Measurements from ENCODE around the gene KRT76.

Gene KRT76

DNA sequence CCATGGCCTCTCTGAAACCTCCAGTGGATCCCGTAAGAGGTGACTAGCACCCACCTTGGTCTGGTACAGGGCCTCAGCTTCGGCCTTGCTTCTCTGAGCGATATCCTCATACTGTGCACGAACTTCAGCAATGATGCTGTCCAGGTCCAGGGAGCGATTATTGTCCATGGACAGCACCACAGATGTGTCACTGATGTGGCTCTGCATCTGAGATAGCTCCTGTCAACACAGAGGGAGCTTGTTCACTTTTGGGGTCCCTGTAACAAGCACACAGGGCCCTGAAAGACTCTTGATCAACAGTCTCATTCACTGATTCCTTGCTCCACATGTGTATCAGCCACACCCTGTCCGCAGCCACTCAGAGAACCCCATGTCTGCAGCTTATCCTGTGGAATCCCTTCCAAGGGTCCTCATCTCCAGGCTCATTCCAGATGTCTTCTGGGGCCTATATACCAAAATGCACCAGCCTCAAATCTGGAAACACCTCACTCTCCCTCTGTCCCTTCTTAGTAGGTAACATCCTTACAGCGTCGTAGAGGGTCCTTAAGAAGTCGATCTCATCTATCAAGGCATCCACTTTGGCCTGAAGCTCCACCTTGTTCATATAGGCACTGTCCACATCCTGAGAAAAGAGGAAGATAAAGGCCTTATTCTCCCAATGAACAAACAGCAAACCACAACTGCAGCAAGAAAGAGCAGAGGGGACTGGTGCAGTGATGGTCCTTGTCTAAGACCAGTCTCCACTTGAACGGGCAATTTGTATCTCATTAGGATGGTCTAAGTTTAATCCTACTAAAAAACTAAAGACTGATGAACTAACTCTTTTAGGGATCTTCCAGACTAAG, 15.3 kb upstream of the KRT76 start:
- no peaks in the 10 kb centered on the region; the same call in 1 of the 2 replicates for H3K27me3 ChIP-seq (replicated peaks; ENCODE audit: control insufficient read depth, insufficient read depth, low read length)
- TF ChIP-seq, protein P1, sequence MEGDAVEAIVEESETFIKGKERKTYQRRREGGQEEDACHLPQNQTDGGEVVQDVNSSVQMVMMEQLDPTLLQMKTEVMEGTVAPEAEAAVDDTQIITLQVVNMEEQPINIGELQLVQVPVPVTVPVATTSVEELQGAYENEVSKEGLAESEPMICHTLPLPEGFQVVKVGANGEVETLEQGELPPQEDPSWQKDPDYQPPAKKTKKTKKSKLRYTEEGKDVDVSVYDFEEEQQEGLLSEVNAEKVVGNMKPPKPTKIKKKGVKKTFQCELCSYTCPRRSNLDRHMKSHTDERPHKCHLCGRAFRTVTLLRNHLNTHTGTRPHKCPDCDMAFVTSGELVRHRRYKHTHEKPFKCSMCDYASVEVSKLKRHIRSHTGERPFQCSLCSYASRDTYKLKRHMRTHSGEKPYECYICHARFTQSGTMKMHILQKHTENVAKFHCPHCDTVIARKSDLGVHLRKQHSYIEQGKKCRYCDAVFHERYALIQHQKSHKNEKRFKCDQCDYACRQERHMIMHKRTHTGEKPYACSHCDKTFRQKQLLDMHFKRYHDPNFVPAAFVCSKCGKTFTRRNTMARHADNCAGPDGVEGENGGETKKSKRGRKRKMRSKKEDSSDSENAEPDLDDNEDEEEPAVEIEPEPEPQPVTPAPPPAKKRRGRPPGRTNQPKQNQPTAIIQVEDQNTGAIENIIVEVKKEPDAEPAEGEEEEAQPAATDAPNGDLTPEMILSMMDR (IDR thresholded peaks at IDR 0.05; ENCODE audit: insufficient read depth, low read length, poor library complexity, severe bottlenecking), result no peak
- H3K36me3 ChIP-seq (ENCODE audit: control insufficient read depth, insufficient read depth, low read length), result no peaks in the 10 kb centered on the region
- no peak overlapping the region for H3K4me3 ChIP-seq (replicated peaks; ENCODE audit: low read depth, low read length)
- DNase-seq (ENCODE audit: extremely low read depth, insufficient read length), result no peak

DNA sequence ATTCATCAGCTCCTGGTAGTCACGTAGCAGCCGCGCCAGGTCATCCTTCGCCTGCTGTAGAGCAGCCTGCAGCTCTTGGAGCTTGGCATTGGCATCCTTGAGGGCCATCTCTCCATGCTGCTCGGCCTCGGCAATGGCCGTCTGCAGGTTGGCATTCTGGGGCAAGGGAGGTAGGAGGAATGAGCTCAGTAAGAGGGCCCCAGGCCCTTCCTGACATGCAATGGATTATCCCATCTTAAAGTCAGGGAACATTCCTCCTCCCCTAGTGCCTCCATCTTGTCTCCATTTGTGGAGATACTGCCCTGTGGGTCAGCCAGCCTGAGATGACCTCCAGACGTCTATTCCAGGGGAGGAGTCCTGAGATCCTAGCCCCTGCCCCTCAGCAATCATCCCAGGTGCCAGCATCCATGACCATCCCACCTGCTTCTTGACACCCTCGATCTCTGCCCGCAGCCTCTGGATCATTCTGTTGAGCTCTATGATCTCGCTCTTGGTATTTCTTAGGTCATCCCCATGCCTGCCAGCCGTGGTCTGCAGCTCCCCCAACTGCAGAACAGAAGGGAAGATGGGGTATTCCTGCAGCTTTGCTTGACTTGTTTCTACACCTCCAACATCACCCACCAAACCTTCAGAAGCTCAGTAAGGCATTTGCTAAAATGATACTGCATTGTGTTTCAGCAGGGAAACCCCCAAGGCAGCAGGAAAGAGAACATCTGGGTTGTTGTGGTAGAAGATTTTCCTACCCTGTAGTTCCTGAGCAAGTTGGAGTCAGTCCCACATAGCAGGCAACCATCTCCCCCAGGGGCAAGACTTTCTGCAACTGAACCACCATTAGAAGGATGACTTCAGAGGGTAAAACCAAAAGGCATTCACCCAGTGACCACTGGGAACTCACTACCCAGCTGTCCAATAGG, 14.4 kb upstream of the KRT76 start:
- Histone ChIP-seq H3K4me3 (replicated peaks; ENCODE audit: low read depth, low read length) (no peak overlapping the region), H3K36me3 (ENCODE audit: control insufficient read depth, insufficient read depth, low read length) (no peaks in the 10 kb centered on the region), H3K27me3 (replicated peaks; ENCODE audit: control insufficient read depth, insufficient read depth, low read length) (no peaks in the 10 kb centered on the region; the same call in 1 of the 2 replicates)
- DNase-seq (ENCODE audit: extremely low read depth, insufficient read length), result no peak
- TF ChIP-seq, protein P1 (IDR thresholded peaks at IDR 0.05; ENCODE audit: insufficient read depth, low read length, poor library complexity, severe bottlenecking), result no peak

DNA sequence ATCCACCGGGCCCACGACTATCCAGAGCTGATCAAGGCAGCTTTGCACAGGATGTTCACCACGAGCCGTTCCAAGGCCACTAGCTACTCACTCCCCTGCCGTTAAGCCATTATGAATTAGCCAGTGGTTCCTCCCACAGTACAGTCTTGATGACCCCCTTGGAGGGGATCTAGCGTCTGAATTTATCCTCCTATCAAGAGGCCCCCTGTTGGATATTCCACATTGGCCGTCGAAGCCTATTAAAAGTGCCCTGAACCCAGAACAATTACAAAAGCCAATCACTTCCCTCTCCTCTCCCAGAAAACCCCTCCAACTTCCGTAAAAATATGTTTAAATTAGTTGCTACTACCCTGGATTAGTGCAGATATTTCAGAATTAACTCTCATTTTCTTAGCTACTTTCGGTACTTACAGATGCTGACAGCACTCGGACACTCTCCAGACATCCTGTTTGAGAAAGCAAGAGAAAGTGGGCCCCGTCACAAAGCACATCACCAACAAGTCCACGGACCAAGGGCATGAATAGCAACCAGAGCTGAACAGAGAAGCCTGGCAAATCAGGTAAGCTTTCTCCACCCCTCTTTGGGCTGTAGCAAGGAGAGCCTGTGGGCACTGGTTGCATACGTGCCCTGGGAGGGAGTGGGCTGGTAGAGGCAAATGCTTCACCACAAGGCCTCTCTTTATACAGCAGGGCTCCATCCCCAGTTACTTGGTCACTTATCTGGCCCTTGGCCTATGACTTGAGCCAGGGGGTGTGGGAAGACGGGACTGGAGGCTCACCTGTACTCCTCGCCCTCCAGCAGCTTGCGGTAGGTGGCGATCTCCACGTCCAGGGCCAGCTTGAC, 13.5 kb upstream of the KRT76 start:
- DNase-seq (ENCODE audit: extremely low read depth, insufficient read length), result no peak
- no peak overlapping the region for H3K4me3 ChIP-seq (replicated peaks; ENCODE audit: low read depth, low read length)
- TF ChIP-seq, protein P1 (IDR thresholded peaks at IDR 0.05; ENCODE audit: insufficient read depth, low read length, poor library complexity, severe bottlenecking), result no peak
- H3K27me3 ChIP-seq (replicated peaks; ENCODE audit: control insufficient read depth, insufficient read depth, low read length), result no peaks in the 10 kb centered on the region; the same call in 1 of the 2 replicates
- H3K36me3 ChIP-seq (ENCODE audit: control insufficient read depth, insufficient read depth, low read length), result no peaks in the 10 kb centered on the region

DNA sequence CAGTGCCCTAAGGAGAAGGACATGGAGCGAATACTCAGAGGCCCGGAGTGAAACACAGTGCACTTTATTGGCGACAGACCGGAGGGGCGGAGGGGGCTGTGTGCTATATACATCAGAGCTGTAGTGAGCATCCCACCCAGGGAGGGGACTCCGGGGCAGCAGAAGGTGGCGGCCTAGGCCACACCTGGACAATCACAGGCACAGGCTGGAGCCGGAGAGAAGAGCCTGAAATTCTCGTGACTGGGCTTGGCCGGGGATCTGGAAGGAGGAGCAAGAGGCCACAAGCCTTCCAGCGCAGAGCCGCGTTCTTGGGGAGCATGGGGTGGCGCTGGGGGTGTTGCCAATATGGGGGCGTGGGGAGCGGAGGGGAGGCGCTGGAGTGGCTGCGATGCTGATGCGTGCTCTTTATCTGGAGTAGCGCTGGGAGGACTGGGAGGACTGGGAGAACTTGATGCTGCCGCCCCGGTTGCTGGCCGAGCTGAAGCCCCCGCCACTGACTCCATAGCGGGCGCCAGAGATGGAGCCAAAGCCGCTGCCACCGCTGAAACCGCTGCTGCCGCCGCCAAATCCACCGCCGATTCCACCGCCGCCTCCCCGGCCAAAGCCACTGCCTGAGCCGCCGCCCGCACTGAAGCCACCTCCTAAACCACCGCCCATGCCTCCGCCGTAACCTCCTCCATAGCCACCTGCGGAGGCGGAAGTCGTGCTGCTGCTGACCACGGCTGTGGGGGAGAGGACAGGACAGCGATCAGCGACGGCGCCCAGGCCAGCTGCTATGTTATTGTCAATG, 12.7 kb upstream of the KRT76 start:
- DNase-seq (ENCODE audit: extremely low read depth, insufficient read length), result no peak
- Histone ChIP-seq H3K36me3 (ENCODE audit: control insufficient read depth, insufficient read depth, low read length) (no peaks in the 10 kb centered on the region), H3K27me3 (replicated peaks; ENCODE audit: control insufficient read depth, insufficient read depth, low read length) (no peaks in the 10 kb centered on the region; the same call in 1 of the 2 replicates), H3K4me3 (replicated peaks; ENCODE audit: low read depth, low read length) (no peak overlapping the region)
- TF ChIP-seq, protein P1 (IDR thresholded peaks at IDR 0.05; ENCODE audit: insufficient read depth, low read length, poor library complexity, severe bottlenecking), result no peak
